Ureter (tissue), 1 donor: Measurements from ENCODE around the gene DYNC1H1. TPM values are rescaled to one million over a fixed set of nuclear protein-coding genes. Genes with fewer than 3 reads are reported as not detected.

ENCODE experiments used
- DNase-seq: peaks from one replicate; pipeline ENCODE4 v3.0.0-alpha.2; 2020; ENCODE audit warnings: low spot score
- total RNA-seq: library from RNA; stranded (reverse); gene quantifications from one replicate; pipeline ENCODE4 v1.2.4, GENCODE V29; 2023
- donor health status: DM: yes; HTN: yes; CAD: no.

Gene DYNC1H1
- total RNA-seq, 1 donor from 2014 or later = 467 TPM

- no peak for DNase-seq
Measured at GRCh38 chr14:102035914-102036313, 71.5 kb downstream of the DYNC1H1 start.

DNA sequence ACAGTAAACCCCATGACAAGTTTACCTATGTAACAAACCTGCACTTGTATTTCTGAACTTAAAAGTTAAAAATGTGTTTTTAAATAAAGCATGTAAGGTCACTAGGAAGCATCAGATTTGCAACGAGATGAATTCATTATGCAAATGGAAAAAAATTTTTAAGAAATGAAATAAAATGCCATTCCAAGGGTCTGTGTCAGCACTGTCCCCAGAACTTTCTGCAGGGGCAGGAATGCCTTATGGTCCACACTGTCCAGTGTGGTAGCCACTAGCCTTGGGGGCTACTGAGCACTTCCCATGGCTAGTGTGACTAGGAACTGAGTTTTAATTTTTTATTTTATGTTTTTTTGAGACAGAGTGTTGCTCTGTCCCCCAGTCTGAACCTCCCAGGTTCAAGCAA lies 73.3 kb downstream of the DYNC1H1 start:
- DNase-seq = no peak

GRCh38 chr14:102039157-102039556 lies 74.8 kb downstream of the DYNC1H1 start:
- DNase-seq = no peak

- no peak for DNase-seq
Measured at GRCh38 chr14:102040153-102040552, 75.8 kb downstream of the DYNC1H1 start.

DNA sequence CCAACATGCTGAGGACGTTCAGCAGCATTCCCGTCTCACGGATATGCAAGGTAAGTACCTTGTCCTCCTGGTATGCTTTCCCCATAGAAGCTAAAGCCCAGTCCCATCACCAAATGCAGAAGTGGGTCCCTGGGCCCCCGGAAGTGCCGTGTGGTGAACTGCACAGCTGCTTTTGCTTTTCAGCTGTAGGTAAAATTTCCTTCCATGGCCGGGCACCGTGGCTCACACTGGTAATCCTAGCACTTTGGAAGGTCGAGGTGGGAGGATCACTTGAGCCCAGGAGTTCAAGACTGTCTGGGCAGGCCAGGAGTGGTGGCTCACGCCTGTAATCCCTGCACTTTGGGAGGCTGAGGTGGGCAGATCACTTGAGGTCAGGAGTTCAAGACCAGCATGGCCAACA lies 78.3 kb downstream of the DYNC1H1 start:
- DNase-seq = no peak

DNA sequence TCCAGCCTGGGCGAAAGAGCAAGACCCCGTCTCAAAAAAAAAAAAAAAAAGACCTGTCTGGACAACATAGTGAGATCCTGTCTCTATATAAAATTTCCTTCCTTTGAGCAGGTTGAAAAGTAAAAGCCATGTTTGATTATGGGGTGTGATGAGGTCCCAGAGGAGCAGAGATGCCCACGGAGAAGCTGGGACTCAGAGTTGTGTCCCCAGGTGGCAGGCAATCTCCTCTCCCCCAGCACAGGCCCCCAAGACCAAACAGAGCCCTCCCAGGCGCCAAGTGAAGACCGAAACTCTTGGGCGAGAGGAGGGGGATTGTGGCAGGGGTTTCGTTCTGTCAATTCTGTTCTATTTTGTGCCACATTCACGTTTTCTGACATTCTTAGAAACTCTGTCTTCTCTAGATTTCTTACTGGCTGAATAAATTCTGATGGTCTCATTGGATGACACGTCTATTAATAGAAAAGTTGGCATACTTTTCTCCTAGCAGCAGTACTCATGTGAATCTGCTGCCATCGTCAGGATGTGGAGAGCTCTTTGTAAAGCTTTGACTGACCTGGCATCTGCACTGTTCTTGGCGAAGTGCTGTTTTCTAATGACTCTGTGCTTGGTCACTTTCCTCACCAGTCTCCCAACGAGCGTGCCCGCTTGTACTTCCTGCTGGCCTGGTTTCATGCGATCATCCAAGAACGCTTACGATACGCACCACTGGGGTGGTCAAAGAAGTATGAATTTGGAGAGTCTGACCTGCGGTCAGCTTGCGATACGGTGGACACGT lies 79.1 kb downstream of the DYNC1H1 start:
- DNase-seq = no peak

GRCh38 chr14:102044566-102044965 lies 80.2 kb downstream of the DYNC1H1 start:
- no peak for DNase-seq

GRCh38 chr14:102046337-102047278 lies 82.2 kb downstream of the DYNC1H1 start:
- DNase-seq = peak; percentile 83

- DNase-seq = no peak
Measured at GRCh38 chr14:102047808-102048540, 83.6 kb downstream of the DYNC1H1 start.

GRCh38 chr14:102049258-102050025 lies 85.1 kb downstream of the DYNC1H1 start:
- DNase-seq = no peak

DNA sequence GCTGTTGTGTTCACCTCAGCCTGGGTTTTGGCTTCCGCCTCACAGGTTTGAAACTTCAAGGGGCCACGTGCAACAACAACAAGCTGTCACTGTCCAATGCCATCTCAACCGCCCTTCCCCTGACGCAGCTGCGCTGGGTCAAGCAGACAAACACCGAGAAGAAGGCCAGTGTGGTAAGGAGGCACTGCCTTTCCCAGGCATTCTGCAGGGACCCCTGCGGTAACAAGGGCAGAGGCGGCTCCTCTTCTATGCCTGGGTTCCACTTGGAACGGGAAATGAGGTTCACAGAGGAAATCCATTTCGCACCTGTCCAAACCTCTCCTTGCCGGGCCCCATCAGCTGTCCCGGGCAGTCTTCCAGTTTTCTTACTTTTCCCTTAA lies 85.6 kb downstream of the DYNC1H1 start:
- DNase-seq = no peak

- DNase-seq = no peak
Measured at GRCh38 chr14:102050625-102051024, 86.3 kb downstream of the DYNC1H1 start.

DNA sequence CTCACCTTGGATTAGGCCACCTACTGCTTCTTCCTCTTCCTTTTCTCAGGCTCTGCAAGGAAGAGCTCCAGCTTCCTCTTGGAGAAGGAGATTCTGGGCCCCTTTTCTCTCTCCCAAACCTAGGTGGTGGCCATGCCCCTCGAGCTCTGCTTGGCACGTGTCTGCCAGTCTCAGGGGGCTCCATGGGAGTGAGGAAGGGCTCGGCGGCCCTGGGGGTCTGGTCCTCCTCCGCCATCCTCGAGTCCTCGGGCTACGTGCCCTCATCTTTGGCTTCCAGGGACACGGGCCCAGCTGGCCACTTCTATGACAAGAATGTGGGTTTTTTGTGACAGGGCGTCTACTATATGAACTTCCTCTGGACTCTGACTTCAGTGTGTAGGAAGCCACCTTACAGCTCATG lies 88.1 kb downstream of the DYNC1H1 start:
- no peak for DNase-seq

DNA sequence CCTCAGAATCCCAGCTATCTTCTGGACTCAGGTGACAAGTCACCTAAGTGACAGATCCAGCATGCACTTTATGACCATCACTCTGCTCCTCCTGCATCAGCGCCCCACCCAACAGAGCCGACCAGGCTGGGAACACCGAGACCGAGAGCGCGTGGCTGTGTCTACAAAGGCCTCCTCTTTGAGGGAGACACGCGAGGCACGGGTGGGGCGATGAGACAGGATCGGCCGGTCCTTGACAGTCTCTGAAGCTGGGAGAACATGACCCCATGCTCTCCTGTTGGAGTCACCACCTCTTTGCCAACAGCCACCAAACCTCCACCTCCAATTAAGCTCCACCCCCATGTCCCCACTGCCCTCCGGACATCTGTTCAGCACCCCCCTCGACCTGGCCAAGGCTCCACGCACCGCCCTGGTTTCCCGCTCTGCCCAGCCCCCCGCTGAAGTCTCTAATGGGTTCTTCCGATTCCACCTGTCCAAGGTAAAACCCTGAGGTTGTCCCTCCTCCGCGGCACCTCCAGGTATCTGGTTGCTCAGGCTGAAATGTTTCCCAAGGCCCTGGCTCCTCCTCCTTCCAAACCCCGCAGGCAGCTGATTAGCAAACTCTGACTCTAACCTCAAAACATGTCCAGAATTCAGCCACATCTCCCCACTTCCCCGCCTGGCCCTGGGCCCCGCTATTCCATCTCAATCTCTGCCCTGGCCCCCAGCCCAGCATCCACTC lies 91.0 kb downstream of the DYNC1H1 start:
- no peak for DNase-seq

DNA sequence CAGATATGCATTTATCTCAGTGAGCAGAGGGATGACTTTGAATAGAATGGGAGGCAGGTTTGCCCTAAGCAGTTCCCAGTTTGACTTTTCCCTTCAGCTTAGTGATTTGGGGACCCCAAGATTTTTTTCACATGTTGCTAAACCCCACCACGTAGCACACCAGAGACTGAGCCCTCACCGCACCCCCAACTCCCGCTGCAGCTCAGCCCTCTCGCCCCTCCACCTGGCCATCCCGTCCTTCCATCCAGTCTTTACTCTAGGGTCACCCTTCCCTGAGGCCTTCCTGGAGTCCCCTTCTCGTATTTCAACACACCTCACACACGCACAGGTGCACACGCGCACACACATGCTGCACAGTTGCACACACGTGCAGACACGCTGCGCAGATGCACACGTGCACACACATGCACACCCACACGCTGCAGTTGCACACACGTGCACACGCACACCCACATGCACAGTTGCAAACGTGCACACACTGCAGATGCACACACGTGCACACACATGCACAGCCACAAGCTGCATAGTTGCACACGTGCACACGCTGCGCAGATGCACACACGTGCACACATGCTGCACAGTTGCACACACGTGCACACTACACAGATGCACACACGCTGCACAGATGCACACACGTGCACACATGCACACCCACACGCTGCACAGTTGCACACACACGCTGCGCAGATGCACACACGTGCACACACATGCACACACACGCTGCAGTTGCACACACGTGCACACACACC lies 92.5 kb downstream of the DYNC1H1 start:
- no peak for DNase-seq

- DNase-seq = no peak
Measured at GRCh38 chr14:102057480-102058114, 93.2 kb downstream of the DYNC1H1 start.

DNA sequence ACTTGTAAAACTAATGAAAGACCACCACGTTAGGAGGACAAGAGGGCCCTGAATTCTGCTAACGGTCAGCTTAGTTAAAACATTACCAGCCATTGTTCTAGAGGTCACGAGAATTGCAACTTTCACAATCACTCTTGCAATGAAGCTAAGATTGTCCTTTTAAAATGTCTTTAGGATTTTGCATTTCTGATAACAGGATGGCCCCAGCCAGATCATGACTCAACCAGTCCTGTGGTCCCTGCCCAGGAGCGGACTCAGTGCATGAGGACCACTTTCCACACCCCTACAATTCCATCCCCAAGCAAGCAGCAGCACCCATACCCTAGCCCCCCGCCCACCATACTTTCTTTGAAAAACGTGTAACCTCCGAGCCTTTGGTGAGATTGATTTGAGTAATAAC lies 93.8 kb downstream of the DYNC1H1 start:
- no peak for DNase-seq

- no peak for DNase-seq
Measured at GRCh38 chr14:102058961-102059360, 94.6 kb downstream of the DYNC1H1 start.

DNA sequence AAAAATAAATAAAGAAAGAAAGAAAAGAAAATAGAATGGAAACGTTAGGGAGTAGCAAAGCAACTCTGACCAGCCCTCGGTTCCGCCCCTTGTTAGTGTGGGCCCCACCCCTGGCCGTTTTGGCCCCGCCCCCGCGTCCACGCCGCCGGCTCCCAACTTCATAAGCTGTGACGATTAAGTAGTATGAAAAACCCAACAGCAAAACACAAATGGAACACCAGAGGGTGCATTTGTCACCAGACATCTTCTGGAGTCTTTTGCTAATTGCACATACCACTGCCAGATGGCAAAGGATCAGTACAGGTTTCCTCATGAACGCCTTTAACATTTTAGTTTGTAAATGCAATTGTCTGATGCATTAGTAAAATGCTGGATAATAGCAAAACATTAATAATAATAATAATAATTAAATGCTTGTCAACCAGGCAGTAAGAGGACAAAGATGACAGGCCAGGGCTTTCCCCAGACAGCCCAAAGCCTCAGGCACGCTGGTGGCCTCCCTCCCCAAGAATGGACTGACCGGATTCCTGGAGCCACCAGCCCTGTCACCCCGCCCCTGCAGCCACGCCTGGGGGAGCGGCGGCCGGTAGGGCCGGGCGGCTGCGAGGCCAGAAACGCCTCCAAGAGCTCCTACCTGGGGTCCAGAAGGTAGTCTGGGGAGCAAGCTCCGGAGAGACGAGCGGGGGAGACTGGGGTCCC lies 98.9 kb downstream of the DYNC1H1 start:
- peak; percentile 90 for DNase-seq
